Activated CD4-positive, alpha-beta T cell treated with anti-CD3 and anti-CD28 coated beads for 1 hour (primary cell): ENCODE results near the gene SCN8A.

Source experiments
- DNase-seq: peaks from one replicate; pipeline ENCODE4 v3.0.0-alpha.2; 2020

SCN8A gene

DNA sequence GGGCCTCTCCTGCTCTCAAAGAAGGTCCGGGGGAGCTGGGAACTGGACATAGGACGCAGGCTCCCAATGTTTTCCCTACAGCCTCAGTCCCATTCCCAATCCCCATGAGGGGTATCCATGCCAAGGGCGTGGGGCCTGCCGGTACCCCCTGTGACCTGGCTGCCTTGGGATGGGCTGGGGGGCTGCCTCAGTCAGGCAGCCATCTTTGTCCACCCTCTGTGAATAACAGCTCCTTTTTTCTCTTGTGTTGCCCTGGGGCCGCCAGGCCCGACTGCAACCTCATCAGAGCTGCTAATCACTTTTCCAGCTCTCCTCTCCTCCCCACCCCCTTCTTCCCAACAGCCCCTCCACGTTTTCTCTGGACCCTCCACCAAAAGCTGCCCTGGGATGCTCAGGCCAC lies 246.3 kb downstream of the SCN8A start:
- no peak for DNase-seq

DNA sequence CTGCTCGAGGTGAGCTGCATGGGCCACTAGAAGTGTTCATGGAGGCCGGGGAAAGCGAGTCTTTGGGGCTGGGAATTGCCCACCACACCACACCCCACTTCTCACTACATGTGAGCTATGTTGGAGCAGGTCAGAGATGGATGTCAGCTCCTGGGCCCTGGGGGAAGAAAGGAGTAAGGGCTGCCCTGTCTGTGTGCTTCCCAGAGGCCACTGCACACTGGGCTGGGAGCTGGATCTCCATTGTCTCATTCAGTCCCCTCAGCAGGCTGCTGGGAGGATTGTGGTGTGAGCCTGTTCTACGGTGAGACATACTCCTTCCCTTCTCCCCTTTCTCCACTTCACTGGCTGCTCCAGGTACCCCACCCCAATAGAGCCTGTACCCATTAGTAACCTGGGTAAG lies 247.0 kb downstream of the SCN8A start:
- no peak for DNase-seq

DNA sequence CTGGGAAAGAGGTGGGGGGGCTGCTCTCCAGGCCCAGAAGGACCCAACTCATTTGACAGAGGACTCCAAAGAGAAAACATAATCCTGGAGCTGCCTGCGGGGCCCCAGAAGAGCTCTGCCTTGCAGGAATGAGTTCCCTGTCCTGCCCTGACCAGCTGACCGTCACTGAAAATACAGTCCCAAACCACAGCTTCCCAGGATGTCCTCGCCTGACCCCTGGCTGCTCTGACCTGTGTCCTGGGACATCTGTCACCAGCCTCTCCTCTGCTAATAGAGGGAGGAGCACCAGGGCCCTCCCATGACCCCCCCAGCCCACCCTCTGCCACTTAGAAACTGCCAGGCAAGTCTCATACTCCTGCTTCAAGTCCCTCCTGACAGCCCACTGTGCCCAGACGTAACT lies 247.7 kb downstream of the SCN8A start:
- DNase-seq, result no peak

DNA sequence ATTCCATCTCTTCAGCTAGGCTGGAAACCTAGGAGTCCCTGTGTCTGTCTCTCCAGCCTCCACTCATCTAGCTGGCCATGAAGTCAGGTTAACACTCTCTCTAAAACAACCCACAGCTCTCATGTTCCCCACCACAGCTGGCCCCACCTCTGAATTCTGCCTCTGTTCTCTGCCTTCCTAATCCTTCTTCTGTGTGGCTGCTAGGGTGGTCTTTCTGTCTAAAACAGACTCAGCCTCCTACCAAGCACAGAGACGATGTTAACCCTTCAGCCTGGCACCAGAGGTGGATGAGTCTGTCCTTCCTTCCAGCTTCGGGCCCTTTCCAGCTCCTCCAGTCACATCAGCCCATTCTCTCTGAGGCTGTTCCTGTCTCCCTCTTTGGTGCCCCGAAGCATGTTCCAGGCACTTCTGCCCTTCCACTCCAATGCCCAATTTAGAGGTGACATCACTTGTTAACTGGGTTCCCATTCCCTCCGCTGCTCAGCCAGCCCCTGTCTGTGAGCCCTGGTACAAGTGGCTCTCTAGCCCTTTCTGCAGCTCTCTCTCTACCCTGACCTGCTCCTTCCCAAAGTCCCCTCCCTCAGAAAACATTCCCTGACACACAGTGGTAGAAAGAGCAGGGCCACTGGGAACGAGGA lies 248.4 kb downstream of the SCN8A start:
- no peak for DNase-seq

DNA sequence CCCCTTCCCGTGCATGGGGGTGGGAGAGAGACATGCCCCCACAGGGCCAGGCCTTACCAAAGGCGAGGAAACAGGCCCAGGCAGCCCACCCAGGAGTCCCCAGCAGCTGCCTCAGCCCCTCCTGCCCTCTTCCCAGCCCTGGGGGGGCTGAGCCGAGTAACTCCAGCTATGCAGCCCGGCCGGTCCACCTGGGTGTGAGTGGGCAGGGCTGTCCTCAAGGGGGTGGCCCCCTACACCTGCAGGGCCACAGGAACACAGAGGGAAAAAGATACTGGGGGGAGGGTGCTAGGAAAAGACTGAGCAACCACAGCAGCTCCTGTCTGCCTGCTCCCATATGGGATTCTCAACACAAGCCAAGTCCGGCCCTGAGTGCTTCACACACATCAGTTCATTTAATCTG lies 249.9 kb downstream of the SCN8A start:
- DNase-seq, result no peak

DNA sequence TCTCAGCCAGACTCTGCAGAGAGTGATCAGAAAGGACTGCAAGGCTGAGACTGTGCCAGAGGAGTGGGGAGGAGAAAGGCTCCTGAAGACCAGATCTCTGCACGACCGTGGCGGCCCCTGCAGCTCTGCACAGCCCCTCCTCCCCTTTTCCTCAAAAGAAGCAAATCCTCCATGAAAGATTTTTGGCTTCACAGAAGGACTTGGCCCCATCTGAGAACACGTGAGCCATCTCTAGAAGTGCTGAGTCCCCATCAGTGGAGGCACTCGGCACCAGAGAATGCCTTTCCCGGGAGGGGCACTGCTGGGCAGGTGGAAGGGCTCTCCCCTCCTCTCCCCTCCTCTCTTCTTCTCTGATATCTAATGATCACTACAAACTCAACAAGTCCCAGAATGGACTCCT lies 250.7 kb downstream of the SCN8A start:
- no peak for DNase-seq

DNA sequence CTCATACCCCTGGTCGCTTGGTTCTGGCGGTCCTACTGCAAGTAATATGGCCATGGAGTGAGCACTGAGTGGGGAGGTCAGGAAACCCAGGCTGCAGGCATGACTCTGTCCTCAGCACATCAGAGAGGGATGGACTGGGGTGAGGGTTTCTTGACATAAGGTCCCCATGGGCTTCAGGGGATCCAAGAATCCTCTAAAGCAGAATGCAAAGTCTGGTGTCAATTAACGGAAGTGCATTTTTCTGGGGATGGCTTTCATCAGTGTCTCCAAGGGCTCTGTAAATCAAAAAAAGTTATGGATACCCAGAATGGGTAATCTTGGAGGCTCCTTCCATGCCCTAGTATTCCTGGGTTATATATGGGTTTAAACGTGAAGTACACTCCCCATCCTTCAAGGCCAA lies 253.8 kb downstream of the SCN8A start:
- DNase-seq, result no peak

DNA sequence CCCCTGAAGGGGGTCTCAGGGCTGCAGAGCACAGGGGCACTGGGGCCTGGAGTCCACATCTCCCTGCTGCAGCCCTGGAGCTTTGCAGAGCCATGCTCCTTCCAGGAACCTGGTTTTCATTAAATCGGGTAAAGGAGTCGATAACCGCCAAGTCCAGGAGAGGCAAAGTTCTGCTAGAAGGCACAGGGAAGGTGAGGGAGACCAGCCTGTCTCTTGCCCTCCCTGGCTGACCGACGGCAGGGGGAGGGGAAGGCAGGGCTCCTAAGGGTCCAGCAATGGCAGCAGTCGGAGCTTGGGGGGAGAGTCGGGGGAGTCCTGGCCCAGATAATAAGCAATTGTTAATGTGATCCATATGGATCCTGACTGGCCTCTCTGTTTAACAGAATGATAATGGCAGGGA lies 254.4 kb downstream of the SCN8A start:
- no peak for DNase-seq

DNA sequence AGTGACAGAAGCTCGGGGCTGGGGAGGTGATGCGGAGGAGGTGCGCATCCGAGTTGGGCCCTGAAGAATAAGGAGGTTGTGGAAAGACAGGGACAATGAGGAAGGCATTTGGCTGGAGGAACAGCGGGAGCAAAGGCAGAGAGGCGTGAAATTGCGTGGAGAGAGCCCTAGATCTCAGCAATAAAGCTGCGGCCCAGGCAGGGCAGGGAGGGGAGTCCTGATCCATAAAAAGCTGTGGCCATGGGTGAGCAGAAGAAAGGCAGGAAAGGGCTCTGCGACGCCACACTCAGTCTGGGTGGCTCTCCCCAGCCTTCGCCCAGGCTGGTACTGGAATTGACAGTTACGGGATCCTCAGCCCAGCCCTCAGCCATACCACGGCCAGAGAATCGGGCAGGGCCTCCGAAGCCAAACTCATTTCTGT lies 255.2 kb downstream of the SCN8A start:
- no peak for DNase-seq

DNA sequence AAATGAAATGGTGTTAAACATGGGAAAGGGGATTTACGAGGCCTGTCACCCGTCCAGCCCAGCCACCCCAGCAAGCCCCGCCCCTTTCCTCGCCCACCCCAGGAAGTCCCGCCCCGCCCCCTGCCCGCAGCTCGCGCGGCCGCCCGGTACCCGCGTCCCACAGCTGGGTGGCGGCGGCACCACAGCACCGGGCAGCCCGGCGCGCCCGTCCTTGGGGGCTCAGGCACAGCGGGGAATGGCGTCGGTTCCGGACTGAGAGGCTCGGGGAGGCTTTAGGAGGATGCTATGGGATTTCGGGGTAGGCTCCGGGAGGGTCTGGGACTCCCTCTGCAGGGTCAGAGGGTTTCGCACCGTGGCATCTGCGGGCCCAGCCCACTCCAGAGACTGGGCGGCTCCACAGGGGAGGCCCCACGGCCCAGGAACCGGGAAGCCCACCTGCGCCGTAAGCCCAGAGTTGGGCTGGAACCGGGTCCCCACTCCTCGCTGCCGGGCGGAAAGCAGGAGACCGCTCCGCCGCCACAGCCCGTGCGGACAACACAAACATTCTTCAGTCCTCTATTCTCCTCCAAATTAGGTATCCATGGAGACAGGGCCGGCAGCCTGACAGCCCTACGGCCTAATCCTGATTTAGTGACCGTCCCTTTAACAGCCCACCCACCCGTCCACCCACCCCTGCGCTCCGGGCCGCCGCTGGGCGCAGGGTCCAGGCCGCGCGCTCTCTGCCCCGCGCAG lies 256.0 kb downstream of the SCN8A start:
- no peak for DNase-seq

DNA sequence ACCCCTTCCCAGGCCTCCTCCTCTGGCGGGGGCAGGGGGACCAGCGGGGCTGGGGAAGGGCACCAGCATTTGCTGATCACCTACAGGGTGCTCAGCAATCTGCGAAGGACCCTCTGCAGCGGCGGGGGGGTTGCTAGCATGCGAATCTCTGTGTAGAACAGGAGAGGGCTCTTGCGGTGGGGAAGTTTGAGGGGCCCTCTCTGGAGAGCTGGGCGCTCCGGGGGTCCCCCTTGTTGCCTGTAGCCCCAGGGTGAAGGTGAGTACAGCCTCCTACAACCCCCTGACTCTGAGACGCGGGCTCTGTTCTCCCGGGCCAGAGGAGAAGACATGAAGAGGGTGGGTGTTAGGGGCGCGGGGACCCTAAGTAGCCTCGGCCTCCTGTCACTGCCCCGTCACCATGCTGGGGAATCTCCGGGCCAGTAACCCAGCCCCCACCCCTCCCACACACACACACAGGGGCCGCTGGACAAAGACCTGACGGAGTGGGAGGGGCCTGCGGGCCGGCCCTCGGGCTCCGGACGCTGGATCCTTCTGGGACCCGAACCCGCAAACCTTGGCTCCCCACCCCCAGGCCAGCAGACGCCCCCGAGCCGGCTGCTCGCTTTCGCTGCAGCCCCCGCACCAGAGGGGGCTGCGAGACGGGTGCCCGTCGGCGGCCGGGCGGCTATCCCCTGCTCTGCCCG lies 256.8 kb downstream of the SCN8A start:
- DNase-seq, result no peak

DNA sequence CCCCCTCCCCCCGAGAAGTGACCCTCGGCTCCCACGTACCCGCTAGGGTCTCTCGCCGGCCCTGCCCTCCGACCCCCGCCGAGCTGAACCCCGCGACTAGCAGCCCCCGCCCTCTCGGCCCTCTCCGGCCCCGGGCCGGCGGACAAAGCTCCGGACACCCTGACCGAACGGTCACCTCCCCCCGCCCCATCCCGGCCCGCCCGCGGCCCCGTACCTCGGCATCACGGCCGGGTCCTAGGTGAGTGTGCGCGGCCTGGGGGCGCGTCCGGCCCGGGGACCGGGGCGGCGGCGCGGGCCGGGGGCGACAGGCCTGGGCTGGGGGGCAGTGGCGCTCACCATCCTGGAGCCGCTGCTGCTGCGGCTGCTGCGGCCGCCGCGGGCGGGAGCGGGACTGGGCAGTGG lies 257.3 kb downstream of the SCN8A start, which contains the start of gene FIGNL2:
Gene FIGNL2 (minus strand): TSS at position 393 of the 402 bp plus-strand sequence. CDS start 26,305 bp downstream, outside the sequence.
- DNase-seq, result no peak

DNA sequence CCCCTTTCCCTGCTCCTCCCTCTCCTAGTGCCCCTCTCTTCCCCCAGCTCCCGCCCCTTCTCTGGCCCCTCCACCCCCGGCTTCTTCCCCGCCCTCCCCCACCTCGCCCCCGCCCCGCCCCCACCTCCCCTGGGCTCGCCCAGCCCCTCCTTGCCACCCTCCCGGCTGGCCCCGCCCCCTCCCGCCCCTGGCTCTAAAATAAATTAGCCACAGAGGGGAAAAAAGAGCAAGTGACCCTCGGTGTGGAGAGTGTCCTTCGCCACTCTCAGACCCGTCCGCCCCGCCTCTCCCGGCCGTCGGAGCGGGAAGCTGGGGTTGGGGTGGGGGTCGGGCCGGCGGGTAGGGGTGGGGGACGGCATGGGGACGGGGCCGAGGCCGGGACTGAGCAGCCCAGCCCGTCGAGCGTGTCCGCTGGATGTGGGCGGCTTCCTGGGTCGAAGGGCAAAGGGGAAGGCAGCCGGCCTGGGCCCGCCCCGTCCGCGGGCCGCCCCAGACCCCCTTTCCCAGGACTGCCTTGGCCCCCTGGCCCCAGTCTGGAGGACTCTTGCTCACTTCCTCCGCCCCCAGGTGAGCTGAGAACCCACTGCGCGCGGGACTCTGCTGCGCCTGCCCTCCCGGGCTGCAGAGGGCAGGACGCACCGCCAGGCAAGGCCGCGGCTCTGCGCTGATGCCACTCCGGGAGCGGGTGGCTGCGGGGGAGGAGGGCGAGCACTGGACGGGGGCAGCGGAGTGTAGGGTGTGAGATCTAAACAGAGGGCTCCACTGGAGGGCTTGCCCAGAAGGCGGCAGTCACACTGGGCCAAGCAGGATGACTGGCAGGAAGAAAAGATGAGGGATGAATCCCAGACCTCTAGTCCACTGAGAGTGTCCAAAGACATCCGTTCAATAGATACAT lies 258.1 kb downstream of the SCN8A start:
- DNase-seq, result no peak

DNA sequence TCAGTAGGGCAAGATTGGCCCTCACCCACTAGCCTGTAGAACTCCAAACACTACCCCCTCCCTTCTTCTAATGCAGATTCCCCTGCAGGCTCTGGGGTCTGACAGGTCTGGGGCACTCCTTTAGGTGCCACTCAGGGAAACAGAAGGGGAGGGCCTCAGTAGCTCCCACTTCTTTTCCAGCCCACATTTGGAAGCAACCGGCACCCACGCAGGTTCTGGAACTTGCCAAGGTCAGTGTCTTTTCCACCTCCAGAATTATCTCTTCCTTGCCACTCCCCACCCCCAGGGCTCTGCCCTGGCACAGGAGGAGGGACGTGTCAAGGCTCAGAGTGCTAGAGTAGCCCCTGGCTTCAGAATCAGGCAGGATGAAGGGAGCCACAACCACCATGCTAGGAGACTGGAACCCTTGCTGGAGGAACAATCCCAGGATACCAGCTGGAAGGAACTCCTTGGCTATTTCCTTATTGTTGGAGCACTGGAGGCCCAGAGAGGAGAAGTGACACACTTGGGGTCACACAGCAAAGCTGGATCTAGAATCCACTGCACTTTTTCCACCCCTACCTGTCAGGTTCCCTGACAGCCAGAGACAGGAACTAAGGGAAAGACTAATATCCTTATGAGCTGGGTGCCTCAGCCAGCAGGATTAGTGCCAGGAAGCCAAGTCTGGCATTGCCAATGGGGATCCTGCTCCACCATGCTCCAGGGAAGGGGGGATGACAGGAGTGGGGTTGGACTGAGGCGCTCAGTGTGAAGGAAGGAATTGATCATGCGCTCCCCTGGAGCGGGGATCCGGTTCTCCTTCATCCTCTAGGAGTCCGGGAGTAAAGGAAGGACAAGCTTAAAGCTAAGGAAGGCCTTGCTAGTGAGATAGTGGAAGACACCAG lies 259.3 kb downstream of the SCN8A start:
- no peak for DNase-seq

DNA sequence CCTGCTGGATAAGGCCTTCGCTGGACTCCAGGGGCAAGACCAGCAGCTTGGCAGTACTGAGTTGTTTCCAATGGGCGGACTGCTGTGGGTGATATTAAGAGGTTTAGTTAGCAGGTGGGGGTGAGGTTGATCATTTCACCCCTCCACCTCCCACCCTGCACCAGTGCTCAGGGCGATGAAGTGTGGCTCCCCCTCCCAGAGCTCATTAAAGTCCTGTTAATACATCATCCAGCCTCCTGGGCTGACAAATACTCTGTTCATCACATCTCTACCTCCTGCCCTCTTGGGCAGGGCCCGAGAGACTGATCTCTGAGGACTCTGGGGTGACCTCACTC lies 259.9 kb downstream of the SCN8A start:
- no peak for DNase-seq

DNA sequence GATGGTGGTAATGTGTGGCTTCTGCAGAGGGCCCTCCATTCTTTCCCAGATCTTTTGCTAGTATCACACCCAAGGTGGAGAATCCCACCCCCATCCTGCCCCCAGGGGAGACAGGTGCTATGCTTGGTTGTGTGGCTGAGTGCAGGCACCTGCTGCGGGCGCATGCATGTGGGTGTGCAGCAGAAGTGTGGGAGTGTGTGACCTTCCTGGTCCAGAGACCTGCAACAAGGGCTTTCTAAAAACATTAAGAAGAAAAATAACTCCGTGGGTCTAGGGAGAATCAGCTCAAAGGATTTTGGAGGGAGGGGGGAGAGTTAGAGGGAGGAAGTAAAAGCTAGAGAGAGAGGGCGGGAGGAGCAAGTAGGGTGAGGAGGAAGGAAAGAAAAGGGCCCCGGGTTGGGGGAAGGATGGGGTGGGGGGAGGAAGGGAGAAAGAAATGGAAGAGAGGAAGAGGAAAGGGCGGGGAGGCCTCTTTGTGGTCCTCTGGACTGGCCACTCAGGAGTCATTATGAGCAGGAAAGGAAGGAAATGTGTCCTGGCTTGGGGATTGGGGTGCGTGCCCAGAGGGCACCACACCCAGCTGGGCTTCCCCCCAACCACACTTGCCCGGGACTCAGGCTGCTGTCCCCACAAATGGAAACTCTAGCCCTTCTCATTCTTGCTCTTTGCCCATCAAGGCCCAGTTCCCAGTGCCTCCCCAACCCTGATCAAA lies 260.5 kb downstream of the SCN8A start:
- DNase-seq, result no peak

DNA sequence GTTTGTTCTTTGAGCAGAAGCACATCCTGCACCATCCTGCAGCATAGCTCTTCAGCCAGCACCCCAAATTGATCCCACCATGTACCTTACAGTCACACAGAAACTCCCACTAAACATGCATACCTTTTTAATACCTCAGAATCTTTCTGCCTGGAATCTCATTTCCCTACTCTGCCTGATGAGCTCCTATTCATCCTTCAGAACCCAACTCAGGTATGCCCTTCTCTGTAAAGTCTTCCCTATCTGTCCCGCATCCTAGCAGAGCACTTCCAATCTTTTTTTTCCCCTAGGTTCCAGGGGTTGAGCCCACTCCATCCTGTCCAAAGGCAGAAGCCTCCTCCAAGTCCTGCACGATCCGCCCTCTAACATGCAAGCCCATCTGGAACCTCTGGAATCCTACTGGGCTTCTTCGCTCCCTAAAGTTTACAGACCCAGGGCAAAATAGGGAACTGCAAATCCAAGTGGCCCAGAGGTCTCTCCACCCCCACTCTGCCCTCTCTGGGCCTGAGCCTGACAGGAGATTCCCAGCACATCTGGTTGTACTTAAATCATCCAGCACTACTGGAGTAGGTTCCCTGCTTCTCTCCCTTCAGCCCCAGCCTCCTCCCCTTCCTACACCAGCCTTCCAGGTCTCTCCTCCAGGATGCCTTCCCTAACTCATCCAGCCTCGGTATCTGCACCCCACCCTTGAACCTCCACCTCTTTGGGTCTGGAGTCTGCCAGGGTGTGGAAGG lies 261.5 kb downstream of the SCN8A start:
- DNase-seq, result no peak

DNA sequence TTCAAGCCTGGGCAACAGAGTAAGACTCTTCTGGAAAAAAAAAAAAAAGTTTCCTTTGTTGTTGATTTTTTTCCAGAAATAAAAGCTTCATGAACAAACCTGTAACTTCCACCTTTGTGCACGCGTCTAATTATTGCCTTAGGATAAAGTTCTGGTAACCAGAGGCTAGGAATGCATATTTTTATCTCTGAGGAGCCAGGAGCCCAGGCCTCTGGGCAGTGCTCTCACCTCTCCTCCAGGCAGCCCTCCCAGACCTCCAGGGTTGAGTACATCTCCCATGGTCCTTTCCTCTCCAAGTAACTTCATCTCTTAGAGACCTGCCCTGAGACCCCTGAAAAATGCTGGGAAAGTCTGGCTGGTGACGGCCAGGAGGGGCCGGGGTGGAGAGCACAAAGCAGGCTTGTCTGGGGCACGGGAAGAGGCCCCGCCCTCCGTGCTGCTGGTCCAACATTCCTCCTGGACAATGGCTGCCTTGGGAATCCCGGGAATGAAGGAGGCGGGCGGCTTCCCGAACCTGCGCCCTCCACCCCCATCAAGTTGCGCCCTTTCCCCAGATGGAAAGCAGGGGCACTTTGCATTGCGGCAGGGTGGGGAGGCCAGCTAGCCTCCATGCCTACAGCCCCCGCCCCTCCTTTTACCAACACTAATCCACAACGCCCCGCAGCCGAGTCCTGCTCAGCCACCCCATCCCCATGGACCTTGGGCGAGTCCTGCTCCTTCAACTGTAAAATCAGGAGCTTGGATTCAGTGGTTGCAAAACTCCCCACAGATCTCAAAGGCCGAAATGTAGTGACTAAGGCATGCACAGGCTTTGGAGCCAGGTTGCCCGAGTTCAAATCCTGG lies 264.8 kb downstream of the SCN8A start:
- DNase-seq, result no peak

DNA sequence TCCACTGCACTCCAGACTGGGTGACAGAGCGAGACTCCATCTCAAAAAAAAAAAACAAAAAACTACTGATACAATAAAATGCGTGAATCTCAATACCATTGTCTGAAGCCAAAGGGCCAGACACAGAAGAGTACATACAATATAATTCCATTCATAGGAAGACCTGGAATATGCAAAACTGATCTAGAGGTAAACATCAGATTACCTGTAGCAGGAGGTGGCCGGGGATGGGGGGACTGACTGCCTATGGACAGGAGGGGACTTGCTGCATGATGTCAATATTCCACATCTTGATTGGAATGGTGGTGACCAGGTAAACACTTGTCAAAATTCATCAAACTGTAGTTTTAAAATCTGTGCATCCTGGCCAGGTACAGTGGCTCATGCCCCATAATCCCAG lies 270.0 kb downstream of the SCN8A start:
- DNase-seq, result no peak
